ENCODE results near the gene VAC14.
"Not testable (repeated sequence)": the region's sequence is repeated elsewhere in the genome, so short reads cannot be mapped to it uniquely, and the experiment has no call there.

VAC14 gene

DNA sequence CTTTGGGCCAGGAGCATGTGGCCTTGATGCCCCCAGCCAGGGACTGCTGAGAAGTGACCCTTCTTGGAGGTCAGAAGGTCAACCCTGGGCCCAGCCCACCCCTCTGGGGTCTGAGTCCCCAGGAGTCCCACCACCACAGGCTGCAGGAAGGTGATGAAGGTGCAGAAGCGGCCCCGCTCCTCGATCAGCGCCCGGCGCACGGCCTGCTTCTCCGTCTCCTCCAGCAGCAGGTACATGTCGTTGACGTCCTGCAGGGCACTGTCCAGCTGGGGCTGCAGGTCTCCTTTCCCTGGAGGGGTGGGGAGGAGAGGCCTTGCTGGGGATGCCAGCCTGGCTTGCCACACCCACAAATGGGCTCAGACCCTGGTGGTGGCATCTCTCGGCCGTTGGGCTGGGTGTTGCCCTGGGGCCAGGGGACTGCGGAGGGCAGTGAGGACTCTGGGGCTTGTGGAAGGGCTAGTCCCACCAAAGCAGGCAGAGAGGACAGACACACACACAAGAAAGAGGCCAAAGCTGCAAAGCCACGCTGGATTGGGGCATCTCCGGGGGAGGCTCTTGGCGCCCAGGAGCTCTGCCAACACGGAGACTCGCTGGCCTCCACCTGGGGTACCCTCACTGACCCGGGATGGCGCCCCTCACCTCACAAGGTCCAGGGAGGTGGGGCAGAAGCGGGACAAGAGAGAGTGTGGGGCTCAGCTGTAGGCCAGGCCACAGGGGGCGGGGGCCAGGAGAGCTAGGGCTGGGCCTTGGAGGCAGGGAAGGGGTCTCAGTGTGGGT is 122.6 kb downstream of the VAC14 start:
- no peak for DNase-seq

DNA sequence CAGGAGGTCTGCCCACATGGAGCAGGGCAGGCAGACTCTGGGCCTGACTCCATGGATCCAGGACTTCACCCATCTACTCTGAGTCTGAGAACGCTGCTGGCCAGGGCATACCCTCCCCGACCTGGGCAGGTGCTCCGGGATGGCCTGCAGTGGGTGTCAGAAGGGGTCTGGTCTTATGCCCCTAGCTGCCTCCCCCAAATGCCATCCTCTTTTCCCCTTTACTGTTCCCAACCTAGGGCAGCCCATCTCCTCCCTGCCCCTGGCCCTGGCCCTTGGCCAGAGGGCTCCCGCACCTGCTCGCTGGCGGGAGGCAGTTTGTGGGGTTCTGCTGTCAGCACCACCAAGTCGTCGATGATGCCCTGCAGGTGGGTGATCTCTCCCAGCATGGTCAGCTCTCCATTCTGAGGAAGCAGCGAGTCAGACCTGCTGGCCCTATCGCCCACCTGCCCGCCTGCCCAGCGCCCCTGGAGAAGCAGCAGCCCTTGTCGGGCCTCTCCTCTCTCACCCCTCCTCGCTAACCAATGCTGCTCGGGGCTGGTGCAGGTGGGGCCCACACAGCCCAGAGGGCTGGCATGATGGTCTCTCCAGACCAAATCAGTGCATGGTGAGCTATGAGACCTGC is 123.3 kb downstream of the VAC14 start:
- DNase-seq, result no peak

DNA sequence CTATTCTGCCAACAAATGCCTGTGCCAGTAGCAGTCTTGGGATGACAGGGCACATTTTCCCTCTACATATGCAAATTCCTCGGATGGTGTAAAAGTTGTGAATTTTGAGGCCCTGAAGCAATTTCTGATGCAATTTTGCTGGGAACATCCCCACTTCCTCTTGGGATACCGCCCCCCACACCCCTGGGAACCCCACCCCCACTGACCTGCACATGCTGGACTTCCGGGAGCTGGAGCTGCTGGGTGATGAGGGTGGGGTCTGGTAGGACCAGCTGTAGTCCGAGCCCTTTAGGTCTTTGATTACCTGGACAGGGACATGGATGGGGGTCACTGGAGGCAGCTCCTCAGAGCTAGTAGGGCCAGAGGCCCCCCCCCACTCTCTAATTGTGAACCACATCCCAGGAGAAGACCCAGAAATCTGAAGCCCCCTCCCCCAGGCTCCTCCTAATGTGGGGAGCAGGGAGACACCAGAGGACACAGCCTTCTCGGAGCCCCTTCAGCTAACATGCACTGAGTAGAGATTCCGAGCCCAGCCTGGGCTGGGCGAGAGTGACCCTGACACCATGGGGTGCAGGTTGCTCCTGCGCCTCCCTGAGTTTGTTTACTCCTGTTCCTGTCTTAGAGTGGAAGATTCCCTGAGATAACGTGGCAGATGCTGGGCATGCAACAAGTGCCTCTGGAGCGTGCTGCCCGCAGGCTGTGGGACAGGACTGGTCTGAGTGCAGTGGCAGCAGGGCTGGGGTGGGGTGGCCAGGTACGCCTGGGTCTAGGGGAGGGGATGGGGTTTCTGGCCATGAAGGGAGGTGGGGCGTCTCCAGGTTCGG is 124.1 kb downstream of the VAC14 start:
- DNase-seq, result no peak

DNA sequence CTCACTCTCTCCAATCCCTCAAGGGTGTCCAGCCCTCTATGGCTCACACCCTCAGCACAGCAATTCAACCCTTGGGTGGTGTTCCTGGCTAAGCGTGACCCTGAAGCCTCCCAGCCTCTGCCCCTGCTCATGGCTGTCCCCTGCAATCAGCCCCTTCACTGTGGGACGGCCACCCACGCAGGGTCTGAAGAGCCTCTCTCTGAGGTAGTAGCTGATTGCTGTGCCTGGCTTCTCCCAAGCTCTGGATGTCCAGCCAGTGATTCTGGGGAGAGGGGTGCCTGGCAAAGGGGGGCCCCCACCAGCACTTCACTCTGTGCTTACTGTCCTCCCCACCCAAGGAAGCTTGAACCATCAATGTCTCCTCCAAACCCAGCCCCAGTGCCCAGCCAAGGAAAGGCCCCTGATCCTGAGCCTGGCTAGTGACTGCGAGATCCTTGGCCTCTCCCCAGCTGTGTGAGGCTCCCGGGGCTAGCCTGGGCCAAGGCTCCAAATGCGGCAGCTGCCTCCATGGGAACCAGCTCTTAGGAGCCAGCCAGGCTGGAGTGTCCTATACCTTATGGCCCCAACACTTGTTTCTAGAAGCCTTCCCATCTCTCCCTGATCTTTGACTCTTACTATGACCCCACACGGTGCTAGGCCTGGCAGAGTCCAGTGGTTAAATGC is 125.0 kb downstream of the VAC14 start:
- no peak for DNase-seq

DNA sequence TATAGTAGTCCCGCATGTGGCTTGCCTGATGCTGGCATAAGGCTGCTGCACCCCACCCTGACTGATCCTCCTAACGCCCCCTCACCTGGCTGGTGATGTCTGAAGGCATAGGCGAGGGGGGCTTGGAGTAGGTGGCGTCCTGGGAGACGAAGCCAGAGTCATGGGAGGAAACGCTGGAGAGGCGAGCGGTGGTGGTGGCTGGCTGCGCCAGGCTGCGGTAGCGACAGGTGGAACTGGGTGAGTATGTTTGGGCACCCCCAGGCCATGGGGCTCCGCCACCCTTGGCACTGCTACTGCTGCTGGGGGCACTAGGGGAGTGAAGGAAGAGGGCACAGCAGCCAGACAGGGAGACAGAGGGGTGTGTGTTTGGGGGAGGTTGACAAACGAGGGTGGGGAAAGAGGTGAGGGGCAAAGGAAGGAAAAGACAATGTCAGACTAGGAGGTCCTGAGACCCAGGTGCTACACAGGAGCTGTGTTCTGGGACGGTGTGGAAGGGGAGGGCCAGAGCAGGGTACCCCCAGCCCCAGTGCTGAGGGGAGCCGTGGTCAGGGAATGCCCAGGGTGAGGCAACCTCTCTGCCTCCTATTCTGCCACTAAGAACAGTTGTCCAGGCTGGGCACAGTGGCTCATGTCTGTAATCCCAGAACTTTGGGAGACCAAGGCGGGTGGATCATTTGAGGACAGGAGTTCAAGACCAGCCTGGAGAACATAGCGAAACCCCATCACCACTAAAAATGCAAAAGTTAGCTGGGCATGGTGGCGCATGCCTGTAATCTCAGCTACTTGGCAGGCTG is 126.5 kb downstream of the VAC14 start:
- DNase-seq, result no peak

DNA sequence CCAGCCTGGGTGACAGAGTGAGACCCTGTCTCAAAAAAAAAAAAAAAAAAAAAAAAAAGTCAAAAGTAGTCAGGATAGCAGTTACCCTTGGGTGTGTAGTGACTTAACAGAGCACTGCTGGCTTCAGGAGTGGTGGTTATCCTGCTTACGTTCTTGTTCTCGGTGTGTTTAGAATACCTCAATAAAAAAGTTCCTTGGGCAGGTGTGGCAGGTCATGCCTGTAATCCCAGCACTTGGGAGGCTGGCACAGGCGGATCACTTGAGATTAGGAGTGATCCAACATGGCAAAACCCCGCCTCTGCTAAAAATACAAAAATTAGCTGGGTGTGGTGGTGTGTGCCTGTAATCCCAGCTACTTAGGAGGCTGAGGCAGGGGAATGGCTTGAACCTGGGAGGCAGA is 130.0 kb downstream of the VAC14 start:
- DNase-seq, result not testable (repeated sequence)

DNA sequence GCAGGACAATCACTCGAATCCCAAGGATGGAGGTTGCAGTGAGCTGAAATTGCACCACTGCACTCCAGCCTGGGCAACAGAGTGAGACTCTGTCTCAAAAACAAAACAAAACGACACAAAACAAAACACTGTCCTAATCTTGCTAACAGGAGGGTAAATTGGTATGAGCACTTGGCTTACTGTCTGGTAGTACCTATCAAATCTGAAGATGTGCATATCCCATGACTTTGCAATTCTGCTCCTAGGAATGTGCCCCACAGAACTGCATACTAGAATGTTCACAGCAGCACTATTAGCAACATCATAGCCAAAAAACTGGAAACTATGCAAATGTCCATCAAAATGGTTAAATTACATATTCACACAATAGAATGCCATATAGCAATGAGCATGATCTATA is 130.8 kb downstream of the VAC14 start:
- no peak for DNase-seq

DNA sequence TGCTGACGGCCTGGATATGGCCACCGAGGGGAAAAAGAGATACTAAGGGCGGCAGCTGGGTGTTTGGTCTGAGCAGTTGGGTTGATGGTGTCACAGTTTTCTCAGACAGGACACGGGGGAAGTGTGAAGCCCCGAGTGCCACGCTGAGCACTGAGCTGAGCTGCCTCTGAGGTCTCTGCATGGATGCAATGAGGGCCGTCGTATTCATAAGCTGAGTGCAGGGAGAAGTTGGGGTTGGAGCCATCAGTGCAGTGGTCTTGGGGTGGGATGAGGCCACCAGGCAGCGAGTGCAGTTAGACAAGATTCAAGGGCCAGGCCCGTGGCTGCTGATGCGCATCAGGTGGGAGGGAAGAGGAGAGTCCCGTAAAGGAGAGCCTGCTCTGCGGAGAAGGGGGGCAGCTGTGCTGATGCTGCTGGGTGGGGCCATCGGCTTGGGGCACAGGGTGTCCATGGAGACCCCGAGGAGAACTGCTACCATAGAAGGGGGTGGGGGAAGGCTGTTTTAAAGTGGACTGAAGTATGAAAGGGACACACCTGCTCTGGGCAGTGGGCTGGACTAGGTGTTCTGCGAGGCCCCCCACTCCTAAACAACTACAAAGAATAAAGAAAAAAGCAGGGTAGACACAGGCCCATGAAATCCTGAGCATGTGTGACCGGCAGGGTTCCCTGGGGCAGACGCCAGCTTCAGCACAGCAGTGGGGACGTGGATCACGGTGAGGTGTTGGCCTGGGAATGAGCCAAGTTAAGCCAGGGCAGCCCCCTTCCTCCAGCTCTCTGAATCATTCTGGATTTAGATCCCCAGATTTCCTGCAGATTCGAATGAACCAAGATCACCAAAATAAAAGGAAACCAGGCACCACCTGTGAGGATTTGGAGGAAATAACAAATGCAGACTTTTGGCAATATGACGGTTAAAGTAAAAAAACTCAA is 134.9 kb downstream of the VAC14 start:
- DNase-seq, result no peak

DNA sequence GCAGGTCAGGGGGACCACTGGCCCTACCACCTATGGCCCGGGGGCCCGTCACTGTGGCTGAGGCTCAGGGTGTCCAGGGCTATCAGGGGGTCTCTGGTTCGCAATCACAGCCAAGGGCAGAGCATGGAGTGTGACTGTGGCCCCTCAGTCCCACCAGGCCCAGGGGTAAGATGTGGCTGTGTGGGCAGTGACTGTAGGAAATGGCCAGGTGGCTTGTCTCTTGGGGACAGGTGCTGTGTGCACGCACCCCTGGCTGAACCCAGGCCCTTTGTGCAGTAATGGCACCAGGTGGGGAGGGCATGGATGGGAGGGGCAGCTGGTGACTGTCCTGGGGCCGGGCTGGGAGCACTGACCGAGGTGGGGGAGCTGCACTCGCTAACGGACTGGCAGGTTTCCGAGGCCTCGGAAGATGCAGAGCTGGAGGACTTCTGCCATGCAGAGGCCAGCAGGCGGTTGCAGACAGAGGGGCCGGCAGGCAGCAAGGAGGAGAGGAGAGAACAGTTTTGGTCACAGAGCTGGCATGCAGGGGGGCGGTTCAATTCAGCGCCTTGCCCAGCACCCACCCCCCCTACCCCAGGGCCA is 135.8 kb downstream of the VAC14 start:
- DNase-seq, result no peak

DNA sequence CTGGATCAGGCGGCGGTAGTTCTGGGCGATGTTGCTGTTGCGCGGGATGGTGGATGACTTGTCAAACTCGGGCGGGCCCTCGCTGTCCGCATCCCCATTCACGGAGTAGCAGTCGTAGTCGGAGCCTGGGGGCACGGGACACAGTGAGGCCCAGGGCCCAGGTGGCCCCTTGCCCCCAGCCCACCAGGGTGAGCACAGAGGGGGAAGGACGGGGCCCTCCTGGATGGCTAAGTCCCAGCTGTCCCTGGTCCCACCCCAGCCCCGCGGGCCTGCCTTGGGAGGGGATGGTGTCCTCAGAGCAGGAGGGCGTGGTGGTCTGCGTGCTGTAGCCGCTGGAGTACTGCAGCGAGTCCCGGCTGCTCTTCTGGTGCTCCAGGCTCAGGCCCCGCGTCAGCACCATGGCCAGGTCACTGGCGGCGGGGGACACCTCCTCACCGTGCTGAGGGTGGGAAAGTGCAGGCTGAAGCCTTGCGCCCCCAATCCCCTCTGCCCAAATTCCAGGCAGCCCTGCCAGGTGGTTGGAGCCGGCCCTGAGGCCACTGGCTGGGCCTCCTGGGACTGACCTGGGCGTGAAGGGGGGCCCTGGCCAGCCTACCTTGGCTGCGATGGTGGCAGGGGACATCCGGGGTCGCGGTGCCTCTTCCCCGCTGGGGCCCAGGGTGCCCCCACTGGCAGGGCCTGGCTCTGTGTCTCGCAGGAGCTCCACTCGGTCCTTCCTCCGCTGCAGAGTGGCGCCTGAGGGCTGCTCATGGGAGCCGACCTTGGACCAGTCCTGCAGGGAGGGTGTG is 136.4 kb downstream of the VAC14 start:
- no peak for DNase-seq

DNA sequence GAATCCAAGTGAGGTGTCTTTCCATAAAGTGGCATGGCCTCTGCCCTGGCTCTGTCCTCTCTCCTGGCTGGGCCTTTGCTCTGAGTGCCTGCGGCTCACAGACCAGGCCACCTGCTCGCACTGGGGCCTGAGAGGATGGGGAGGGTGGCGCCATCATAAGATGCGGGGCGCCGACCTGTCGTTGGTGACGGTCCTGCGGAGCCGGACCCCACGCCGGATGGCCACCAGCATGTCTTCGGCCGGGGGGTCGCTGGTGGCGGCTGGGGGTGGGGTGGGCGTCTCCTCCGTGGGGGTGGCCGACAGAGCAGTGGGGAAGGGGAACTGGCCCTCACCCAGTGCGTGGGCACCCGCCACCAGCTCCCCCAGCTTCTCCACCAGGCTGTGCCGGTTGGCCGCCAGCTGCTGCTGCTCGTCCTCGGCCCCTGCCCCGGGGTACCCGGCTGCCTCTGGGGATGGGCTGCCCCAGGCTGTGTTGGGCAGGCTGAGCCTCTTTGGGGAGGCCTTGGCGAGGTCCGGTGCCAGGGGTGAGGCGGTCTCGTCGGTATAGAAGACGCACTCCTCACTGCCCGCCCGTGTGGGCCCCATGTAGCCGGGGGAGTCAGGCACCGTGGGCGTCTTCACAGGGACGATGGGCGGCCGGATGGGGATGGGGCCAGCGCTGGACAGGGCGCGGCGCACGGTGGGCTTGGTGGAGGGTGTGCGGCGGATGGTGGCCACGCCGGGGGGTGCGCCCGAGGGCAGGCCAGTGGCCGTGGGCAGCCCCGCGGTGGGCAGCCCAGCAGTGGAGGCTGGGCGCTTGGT is 137.2 kb downstream of the VAC14 start:
- no peak for DNase-seq

DNA sequence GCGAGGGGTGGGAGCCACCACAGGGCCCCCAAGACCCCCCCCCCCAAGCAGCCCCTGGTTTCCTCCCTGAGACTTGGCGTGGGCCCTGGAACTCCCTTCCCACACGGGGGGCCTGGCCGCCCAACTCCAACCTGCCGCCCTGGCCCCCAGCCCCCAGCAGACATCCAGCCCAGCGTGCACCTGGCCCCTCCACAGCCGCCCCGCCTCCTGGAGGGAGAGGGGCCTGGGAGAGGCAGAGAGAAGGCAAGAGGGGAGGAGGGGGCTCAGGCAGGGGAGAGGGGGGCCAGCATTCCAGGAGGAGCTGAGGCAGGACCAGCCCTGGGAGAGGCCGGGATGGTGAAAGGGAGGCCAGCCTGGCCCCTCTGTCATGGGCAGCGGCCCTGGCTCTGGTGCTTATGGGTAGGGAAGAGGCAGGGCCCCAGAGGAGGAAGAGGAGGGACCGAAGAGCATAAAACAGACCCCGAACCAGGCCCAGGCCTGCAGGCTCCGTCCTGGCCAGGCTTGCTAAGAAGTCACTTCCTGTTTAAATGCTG is 137.9 kb downstream of the VAC14 start:
- no peak for DNase-seq

DNA sequence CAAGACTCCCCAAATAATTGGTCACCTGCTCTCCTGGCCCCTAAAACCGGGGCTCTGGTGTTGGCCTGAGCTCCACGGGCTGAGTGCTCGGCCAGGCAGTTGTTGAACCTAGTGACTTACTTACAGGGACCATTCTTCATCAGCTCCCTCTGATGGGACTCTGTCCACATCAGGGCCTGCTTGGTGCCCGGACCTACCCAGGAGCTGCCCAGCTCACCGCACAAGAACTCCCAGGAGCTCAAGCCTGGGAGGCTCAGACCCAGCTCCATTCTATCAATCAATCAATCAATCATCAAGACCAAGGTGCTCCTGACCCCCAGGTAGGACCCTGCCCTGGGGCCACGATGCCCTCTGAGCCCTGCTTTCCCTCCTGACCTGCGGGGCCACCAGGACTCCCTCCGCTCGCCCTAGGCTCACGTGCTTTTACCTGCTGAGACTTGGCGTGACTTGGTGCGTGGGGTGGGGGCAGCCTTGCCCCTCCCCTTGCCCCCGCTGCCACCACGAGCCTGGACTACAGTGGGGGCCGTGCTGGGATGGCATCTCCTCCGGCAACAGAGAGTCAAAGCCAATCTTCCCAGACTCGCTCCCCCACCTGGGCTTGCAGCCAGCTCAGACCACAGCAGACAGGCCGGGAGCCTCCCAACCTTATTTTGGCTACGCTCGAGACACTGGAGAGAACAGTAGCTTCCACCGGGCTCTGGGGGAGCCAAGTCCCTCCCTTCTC is 138.9 kb downstream of the VAC14 start:
- DNase-seq, result no peak

DNA sequence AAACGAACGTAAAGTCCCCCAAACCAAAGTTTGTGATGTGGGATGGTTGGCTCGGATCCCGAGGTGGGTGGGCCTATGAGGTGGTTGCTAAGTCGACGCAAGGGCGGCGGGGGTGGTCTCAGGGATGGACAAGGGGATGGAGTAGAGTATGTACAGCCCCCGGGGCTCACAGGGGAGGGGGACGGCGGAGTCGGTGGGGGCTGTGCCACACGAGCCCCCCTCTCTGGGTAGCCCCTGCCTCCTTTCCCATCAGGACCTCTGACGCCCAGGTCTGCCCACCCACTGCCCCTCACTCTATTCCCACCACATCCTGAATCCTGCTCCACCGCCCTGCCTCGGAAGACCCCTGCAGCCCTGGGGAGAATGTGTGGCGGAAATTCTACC is 139.4 kb downstream of the VAC14 start:
- no peak for DNase-seq

DNA sequence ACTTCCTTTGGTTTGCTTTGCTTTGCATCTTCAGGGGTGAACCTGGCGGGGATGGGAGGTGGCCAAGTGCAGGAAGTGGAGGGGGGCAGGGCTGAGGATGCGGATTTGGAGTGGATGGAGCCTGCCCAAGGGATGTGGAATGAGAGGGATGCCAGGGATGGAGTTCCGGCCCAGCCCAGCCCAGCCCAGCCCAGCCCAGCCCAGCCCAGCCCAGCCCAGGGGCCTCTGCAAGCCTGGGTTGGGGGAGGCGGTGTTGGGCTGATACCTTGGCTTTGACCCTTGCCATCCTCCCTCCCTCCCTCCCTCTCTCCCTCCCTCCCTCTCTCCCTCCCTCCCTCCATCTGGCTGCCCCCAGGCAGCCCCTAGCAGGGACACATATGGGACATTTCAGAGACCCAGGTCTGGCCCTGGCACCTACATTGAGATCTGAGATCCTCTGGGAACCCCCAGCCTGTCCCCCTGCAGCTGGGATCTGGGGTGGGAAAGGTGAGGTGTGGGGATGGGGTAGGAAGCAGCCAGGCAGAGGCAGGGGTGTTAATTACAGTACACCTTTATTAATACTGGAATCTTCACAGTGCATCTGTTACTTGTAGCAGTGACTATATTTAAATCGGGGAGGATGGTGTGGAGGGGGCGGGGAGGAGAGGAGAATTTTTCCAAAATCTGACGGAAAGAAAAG is 140.1 kb downstream of the VAC14 start:
- DNase-seq, result no peak

DNA sequence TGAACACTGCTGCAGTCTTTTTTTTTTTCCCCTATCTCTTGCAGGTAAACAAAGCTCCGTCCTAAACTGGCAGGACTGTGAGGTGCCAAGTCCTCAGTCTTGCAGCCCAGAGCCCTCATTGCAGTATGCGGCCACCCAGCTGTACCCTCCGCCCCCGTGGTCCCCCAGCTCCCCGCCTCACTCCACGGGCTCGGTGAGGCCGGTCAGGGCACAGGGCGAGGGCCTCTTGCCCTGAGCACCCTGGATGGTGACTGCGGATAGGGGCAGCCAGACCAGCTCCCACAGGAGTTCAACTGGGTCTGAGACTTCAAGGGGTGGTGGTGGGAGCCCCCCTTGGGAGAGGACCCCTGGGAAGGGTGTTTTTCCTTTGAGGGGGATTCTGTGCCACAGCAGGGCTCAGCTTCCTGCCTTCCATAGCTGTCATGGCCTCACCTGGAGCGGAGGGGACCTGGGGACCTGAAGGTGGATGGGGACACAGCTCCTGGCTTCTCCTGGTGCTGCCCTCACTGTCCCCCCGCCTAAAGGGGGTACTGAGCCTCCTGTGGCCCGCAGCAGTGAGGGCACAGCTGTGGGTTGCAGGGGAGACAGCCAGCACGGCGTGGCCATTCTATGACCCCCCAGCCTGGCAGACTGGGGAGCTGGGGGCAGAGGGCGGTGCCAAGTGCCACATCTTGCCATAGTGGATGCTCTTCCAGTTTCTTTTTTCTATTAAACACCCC is 140.8 kb downstream of the VAC14 start:
- no peak for DNase-seq

DNA sequence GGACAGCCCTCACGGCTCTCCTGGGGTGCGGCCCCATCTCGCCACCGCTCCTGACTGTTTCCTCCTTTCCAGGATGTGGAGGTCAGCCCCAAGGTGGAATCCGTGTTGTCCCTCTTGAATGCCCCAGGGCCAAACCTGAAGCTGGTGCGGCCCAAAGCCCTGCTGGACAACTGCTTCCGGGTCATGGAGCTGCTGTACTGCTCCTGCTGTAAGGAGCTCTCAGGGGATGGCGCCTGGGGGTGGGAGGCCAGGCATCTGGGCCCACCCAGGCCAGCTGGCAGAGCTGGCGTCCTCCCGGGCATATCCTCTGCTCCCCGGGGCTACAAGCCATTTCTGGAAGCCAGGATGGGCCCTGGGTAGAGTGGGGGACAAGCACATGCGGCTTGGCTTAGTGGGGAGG is 141.4 kb downstream of the VAC14 start:
- DNase-seq, result no peak

Measured in NCI-H2029 (cell line).